NB4 (cell line): ENCODE data around the gene RBMS3.

Source experiments
- DNase-seq: peaks from one replicate; pipeline ENCODE4 v3.0.0; 2010; ENCODE audit warnings: low read depth
- H3K4me3 ChIP-seq: one replicate; pipeline ENCODE4 v1.5.1; 2011; ENCODE audit warnings: mild to moderate bottlenecking, low read depth, low read length, moderate library complexity
- CTCF ChIP-seq: IDR thresholded peaks from one replicate; pipeline ENCODE4 v1.5.1; 2012; ENCODE audit warnings: low read depth, low read length
- MAX ChIP-seq: IDR thresholded peaks from 2 replicates; pipeline ENCODE4 v1.6.1; 2011; ENCODE audit warnings: low read depth, low read length
- MYC ChIP-seq: IDR thresholded peaks from 2 replicates; pipeline ENCODE4 v1.6.1; 2011; ENCODE audit warnings: low read depth, low read length
- POLR2A ChIP-seq: IDR thresholded peaks from 2 replicates; pipeline ENCODE4 v1.6.1; 2011; ENCODE audit warnings: mild to moderate bottlenecking; ENCODE audit not compliant: insufficient read length; ENCODE audit errors: extremely low read depth

Gene RBMS3

GRCh38 chr3:29618395-29619282, 337.8 kb downstream of the RBMS3 start:
- peak; percentile 14 for DNase-seq
- no peak overlapping the region for H3K4me3 ChIP-seq
- TF ChIP-seq CTCF (no peak), MAX (no peak), POLR2A (no peak), MYC (no peak)

GRCh38 chr3:29619676-29620075, 338.8 kb downstream of the RBMS3 start:
- DNase-seq: no peak
- TF ChIP-seq MYC (no peak), CTCF (no peak), MAX (no peak), POLR2A (no peak)
- H3K4me3 ChIP-seq: no peak overlapping the region

- no peak overlapping the region for H3K4me3 ChIP-seq
- TF ChIP-seq POLR2A: no peak
- TF ChIP-seq MAX: no peak
- no peak for TF ChIP-seq CTCF
- TF ChIP-seq MYC: no peak
- DNase-seq: no peak
Measured at GRCh38 chr3:29627136-29628117, 346.6 kb downstream of the RBMS3 start.

GRCh38 chr3:29628795-29629194, 347.9 kb downstream of the RBMS3 start:
- no peak overlapping the region for H3K4me3 ChIP-seq
- no peak for DNase-seq
- TF ChIP-seq MAX: no peak
- no peak for TF ChIP-seq POLR2A
- no peak for TF ChIP-seq CTCF
- no peak for TF ChIP-seq MYC

GRCh38 chr3:29635888-29636287, 355.0 kb downstream of the RBMS3 start:
- DNase-seq: no peak
- H3K4me3 ChIP-seq: no peak overlapping the region
- TF ChIP-seq POLR2A: no peak
- TF ChIP-seq MYC: no peak
- no peak for TF ChIP-seq CTCF
- no peak for TF ChIP-seq MAX
